Measurements from ENCODE around the gene PPP2R2B.

The PPP2R2B gene

DNA sequence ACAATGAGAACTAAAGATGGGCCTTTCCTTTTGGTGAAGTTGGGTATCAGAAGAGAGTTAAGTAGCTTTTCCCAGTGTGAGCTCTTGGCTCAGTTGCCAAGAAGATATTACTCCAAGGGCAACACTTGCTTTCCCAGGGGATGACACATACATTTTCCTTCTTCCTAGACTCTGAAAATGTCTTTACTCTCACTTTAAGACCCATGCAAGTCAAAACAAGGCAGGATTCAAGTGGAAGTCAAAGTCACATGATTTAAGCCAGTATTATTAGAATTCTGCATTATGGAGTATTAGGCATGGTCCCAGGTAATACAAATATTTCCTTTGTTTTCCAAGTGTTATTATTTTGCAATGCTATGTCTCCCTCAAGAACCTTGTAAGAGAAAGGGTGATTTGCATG, 175.1 kb downstream of the PPP2R2B start:
- ChIA-PET POLR2A (no interaction called here), CTCF (no interaction called here)
- no peak for DNase-seq (ENCODE audit: extremely low spot score)
- TF ChIP-seq ZNF384 (IDR thresholded peaks at IDR 0.05) (no peak), FOXK2 (IDR thresholded peaks at IDR 0.05) (no peak), FOXA1 (IDR thresholded peaks at IDR 0.05) (no peak), L3MBTL2 (conservative IDR thresholded peaks at IDR 0.05) (no peak), NFRKB (IDR thresholded peaks at IDR 0.05) (no peak), FOXM1 (IDR thresholded peaks at IDR 0.05; ENCODE audit: borderline replicate concordance) (no peak), ELF4 (IDR thresholded peaks at IDR 0.05) (no peak)

DNA sequence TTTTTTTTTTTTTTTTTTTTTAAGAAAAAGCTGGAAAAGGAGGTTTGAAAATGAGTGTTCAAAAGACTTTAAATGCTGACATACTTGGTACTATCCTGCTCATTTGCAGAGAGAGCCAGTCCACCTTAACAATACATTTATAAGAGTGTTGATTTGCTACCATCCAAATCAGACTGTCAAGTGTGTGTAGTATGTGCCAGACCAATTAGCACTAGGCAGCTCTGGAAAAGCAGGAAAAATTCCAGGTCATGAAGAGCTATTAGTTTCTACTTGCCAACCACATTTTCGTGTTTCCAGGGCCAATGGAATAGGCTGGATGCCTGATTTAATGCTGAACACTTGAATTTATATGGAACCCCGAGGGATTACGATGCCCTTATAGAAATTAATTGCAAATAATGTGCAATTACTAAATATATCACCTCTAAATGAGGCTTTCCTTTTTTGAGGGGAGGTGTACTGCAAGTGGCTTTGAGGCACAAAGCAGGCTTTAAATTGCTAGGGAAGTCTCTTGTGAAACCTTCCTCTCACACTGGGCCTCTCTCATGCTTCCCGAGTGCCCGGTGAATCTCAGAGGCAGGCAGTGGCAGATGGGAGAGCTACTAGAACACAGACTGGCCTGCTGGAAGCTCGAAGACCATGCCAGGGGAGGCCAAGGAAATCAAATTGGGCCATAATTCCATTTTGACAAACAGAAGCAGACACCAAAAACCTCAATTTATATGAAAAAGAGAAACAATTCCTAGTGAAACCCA, 178.7 kb downstream of the PPP2R2B start:
- TF ChIP-seq PKNOX1 (IDR thresholded peaks at IDR 0.05) (no peak), TARDBP (IDR thresholded peaks at IDR 0.05) (no peak), ARNT (IDR thresholded peaks at IDR 0.05) (no peak), ZNF384 (IDR thresholded peaks at IDR 0.05) (no peak), NFRKB (IDR thresholded peaks at IDR 0.05) (no peak), L3MBTL2 (conservative IDR thresholded peaks at IDR 0.05) (no peak), ELF4 (IDR thresholded peaks at IDR 0.05) (no peak), SUZ12 (IDR thresholded peaks at IDR 0.05) (no peak), SP1 (IDR thresholded peaks at IDR 0.05) (no peak), FOXM1 (IDR thresholded peaks at IDR 0.05; ENCODE audit: borderline replicate concordance) (no peak), FOXK2 (IDR thresholded peaks at IDR 0.05) (no peak), BHLHE40 (IDR thresholded peaks at IDR 0.05; ENCODE audit: borderline replicate concordance) (no peak), LEF1 (IDR thresholded peaks at IDR 0.05; ENCODE audit: borderline replicate concordance) (no peak), CTBP1 (IDR thresholded peaks at IDR 0.05; ENCODE audit: borderline replicate concordance) (no peak), HDGF (IDR thresholded peaks at IDR 0.05; ENCODE audit: borderline replicate concordance) (no peak), FOXA1 (IDR thresholded peaks at IDR 0.05) (no peak)
- CTCF ChIA-PET = interaction anchor here (0.6 kb wide), 1 partner anchor 14 kb away, joined by 3 read pairs; no protein-coding TSS in a partner anchor
- POLR2A ChIA-PET = no interaction called here
- no peak for DNase-seq (ENCODE audit: extremely low spot score)

- no peak for DNase-seq (ENCODE audit: extremely low spot score)
- POLR2A ChIA-PET = no interaction called here
- CTCF ChIA-PET = interaction anchor here (0.6 kb wide), 1 partner anchor 15 kb away, joined by 3 read pairs; no protein-coding TSS in a partner anchor
- TF ChIP-seq SP1 (IDR thresholded peaks at IDR 0.05) (no peak), ZNF384 (IDR thresholded peaks at IDR 0.05) (no peak), ELF4 (IDR thresholded peaks at IDR 0.05) (no peak), PKNOX1 (IDR thresholded peaks at IDR 0.05) (no peak), BHLHE40 (IDR thresholded peaks at IDR 0.05; ENCODE audit: borderline replicate concordance) (no peak), FOXM1 (IDR thresholded peaks at IDR 0.05; ENCODE audit: borderline replicate concordance) (no peak), FOXK2 (IDR thresholded peaks at IDR 0.05) (no peak)
These were observed 179.4 kb downstream of the PPP2R2B start for GRCh38 chr5:146699138-146699537.

- ChIA-PET CTCF (no interaction called here), POLR2A (no interaction called here)
- DNase-seq (ENCODE audit: extremely low spot score) = no peak
- TF ChIP-seq FOXM1 (IDR thresholded peaks at IDR 0.05; ENCODE audit: borderline replicate concordance) (no peak), SP1 (IDR thresholded peaks at IDR 0.05) (no peak)
These were observed 179.9 kb downstream of the PPP2R2B start for GRCh38 chr5:146698651-146699050.

DNA sequence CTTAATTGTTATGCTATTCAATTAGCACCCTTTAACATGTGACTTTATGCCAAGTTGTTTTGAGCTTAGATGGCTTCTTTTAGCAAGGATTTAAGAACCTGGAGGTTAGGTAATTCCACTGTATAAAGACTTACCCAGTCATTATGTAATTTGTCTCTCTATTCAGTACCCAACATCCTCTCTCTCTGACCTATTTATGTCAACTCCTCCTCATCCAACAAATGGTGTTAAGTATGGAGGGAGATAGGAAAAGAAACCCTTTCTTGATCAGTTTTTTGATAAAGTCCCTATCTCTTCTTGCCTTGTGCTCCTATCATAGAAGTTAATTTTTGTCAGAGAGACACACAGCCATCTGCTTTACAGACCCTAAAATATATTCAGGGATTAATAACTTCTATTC, 181.3 kb downstream of the PPP2R2B start:
- no peak for DNase-seq (ENCODE audit: extremely low spot score)
- no peak for TF ChIP-seq HDGF (IDR thresholded peaks at IDR 0.05; ENCODE audit: borderline replicate concordance)
- TF ChIP-seq FOXM1 (IDR thresholded peaks at IDR 0.05; ENCODE audit: borderline replicate concordance) = no peak
- no peak for TF ChIP-seq SUZ12 (IDR thresholded peaks at IDR 0.05)
- no peak for TF ChIP-seq FOXK2 (IDR thresholded peaks at IDR 0.05)
- no peak for TF ChIP-seq LEF1 (IDR thresholded peaks at IDR 0.05; ENCODE audit: borderline replicate concordance)
- TF ChIP-seq ZNF384 (IDR thresholded peaks at IDR 0.05) = no peak
- TF ChIP-seq TARDBP (IDR thresholded peaks at IDR 0.05) = no peak
- no peak for TF ChIP-seq PKNOX1 (IDR thresholded peaks at IDR 0.05)
- no peak for TF ChIP-seq NFRKB (IDR thresholded peaks at IDR 0.05)
- no peak for TF ChIP-seq BHLHE40 (IDR thresholded peaks at IDR 0.05; ENCODE audit: borderline replicate concordance)
- ChIA-PET POLR2A (no interaction called here), CTCF (no interaction called here)

- CTCF ChIA-PET = no interaction called here
- TF ChIP-seq HDGF (IDR thresholded peaks at IDR 0.05; ENCODE audit: borderline replicate concordance) = no peak
- TF ChIP-seq FOXM1 (IDR thresholded peaks at IDR 0.05; ENCODE audit: borderline replicate concordance) = no peak
- TF ChIP-seq ZNF384 (IDR thresholded peaks at IDR 0.05) = no peak
- POLR2A ChIA-PET = no interaction called here
- no peak for DNase-seq (ENCODE audit: extremely low spot score)
These were observed 182.9 kb downstream of the PPP2R2B start for GRCh38 chr5:146695646-146696045.

- no peak for DNase-seq (ENCODE audit: extremely low spot score)
- ChIA-PET POLR2A (no interaction called here), CTCF (no interaction called here)
- no peak for TF ChIP-seq SUZ12 (IDR thresholded peaks at IDR 0.05)
- no peak for TF ChIP-seq FOXK2 (IDR thresholded peaks at IDR 0.05)
- TF ChIP-seq BHLHE40 (IDR thresholded peaks at IDR 0.05; ENCODE audit: borderline replicate concordance) = no peak
- no peak for TF ChIP-seq FOXA1 (IDR thresholded peaks at IDR 0.05)
- no peak for TF ChIP-seq ZNF384 (IDR thresholded peaks at IDR 0.05)
- no peak for TF ChIP-seq NFRKB (IDR thresholded peaks at IDR 0.05)
- TF ChIP-seq L3MBTL2 (conservative IDR thresholded peaks at IDR 0.05) = no peak
- TF ChIP-seq ELF4 (IDR thresholded peaks at IDR 0.05) = no peak
- TF ChIP-seq PKNOX1 (IDR thresholded peaks at IDR 0.05) = no peak
- no peak for TF ChIP-seq CTBP1 (IDR thresholded peaks at IDR 0.05; ENCODE audit: borderline replicate concordance)
- TF ChIP-seq FOXM1 (IDR thresholded peaks at IDR 0.05; ENCODE audit: borderline replicate concordance) = no peak
- TF ChIP-seq LEF1 (IDR thresholded peaks at IDR 0.05; ENCODE audit: borderline replicate concordance) = no peak
- TF ChIP-seq TARDBP (IDR thresholded peaks at IDR 0.05) = no peak
- TF ChIP-seq HDGF (IDR thresholded peaks at IDR 0.05; ENCODE audit: borderline replicate concordance) = no peak
- TF ChIP-seq ARNT (IDR thresholded peaks at IDR 0.05) = no peak
- no peak for TF ChIP-seq SP1 (IDR thresholded peaks at IDR 0.05)
These were observed 187.6 kb downstream of the PPP2R2B start for GRCh38 chr5:146690880-146691355.
